NB4 (cell line): ENCODE results near the gene CLMP.
A peak's percentile ranks its signal among the peaks of the same experiment; 100 is the strongest.

ENCODE experiments used
- DNase-seq: peaks from one replicate; pipeline ENCODE4 v3.0.0; 2010; ENCODE audit warnings: low read depth
- H3K4me3 ChIP-seq: one replicate; pipeline ENCODE4 v1.5.1; 2011; ENCODE audit warnings: mild to moderate bottlenecking, low read depth, low read length, moderate library complexity
- CTCF ChIP-seq: IDR thresholded peaks from one replicate; pipeline ENCODE4 v1.5.1; 2012; ENCODE audit warnings: low read depth, low read length
- MAX ChIP-seq: IDR thresholded peaks from 2 replicates; pipeline ENCODE4 v1.6.1; 2011; ENCODE audit warnings: low read depth, low read length
- MYC ChIP-seq: IDR thresholded peaks from 2 replicates; pipeline ENCODE4 v1.6.1; 2011; ENCODE audit warnings: low read depth, low read length
- POLR2A ChIP-seq: IDR thresholded peaks from 2 replicates; pipeline ENCODE4 v1.6.1; 2011; ENCODE audit warnings: mild to moderate bottlenecking; ENCODE audit not compliant: insufficient read length; ENCODE audit errors: extremely low read depth

The CLMP gene

GRCh38 chr11:123168955-123169484 is 26.0 kb downstream of the CLMP start:
- DNase-seq = no peak
- no peak for TF ChIP-seq POLR2A
- TF ChIP-seq CTCF = no peak
- no peak for TF ChIP-seq MYC
- no peak for TF ChIP-seq MAX
- H3K4me3 ChIP-seq = no peak overlapping the region

- TF ChIP-seq CTCF (no peak), MAX (no peak), MYC (no peak), POLR2A (no peak)
- no peak overlapping the region for H3K4me3 ChIP-seq
- no peak for DNase-seq
Measured at GRCh38 chr11:123168241-123168640, 26.8 kb downstream of the CLMP start.

- peak; percentile 43 for DNase-seq
- TF ChIP-seq CTCF = peak; percentile 81
- TF ChIP-seq MYC = no peak
- H3K4me3 ChIP-seq = no peak overlapping the region
Measured at GRCh38 chr11:123166071-123166559, 28.9 kb downstream of the CLMP start.

- no peak for DNase-seq
- H3K4me3 ChIP-seq = no peak overlapping the region
- no peak for TF ChIP-seq CTCF
- TF ChIP-seq POLR2A = no peak
- TF ChIP-seq MAX = no peak
- no peak for TF ChIP-seq MYC
Measured at GRCh38 chr11:123164732-123165450, 30.2 kb downstream of the CLMP start.

- DNase-seq = no peak
- no peak overlapping the region for H3K4me3 ChIP-seq
Measured at GRCh38 chr11:123163621-123164020, 31.4 kb downstream of the CLMP start.

More at GRCh38 chr11:123163621-123164020, 31.4 kb downstream of the CLMP start:
- TF ChIP-seq CTCF (peak; percentile 13), POLR2A (no peak)
